Karpas-422 (cell line): ENCODE results near the gene GALNT13. TPM values are rescaled to one million over a fixed set of nuclear protein-coding genes. Genes with fewer than 3 reads are reported as not detected.

ENCODE experiments used
- DNase-seq: peaks from one replicate; pipeline ENCODE4 v3.0.0-alpha.2; 2015
- H2AFZ ChIP-seq: fragments of 200-600 bp; sonication (generic); 2 replicates; pipeline ENCODE4 v1.6.1; 2014; ENCODE audit warnings: antibody characterized with exemption, low read length, mixed read lengths
- H3K27ac ChIP-seq: fragments of 200-600 bp; sonication (generic); 2 replicates; pipeline ENCODE4 v1.5.1; 2014; ENCODE audit warnings: mild to moderate bottlenecking, low read length, moderate library complexity
- H3K27me3 ChIP-seq: fragments of 200-600 bp; sonication (generic); 2 replicates; pipeline ENCODE4 v1.6.1; 2014; ENCODE audit warnings: low read length, mixed read lengths
- H3K36me3 ChIP-seq: fragments of 200-600 bp; sonication (generic); 2 replicates; pipeline ENCODE4 v1.6.1; 2014; ENCODE audit warnings: low read length, mixed read lengths; ENCODE audit not compliant: insufficient read depth
- H3K4me1 ChIP-seq: fragments of 200-600 bp; sonication (generic); 2 replicates; pipeline ENCODE4 v1.6.1; 2014; ENCODE audit warnings: mild to moderate bottlenecking, low read length, mixed read lengths
- H3K4me2 ChIP-seq: fragments of 200-600 bp; sonication (generic); 2 replicates; pipeline ENCODE4 v1.6.1; 2014; ENCODE audit warnings: low read length, low read depth, mild to moderate bottlenecking; ENCODE audit not compliant: poor library complexity, severe bottlenecking
- H3K4me3 ChIP-seq: fragments of 200-600 bp; sonication (generic); 2 replicates; pipeline ENCODE4 v1.5.1; 2014; ENCODE audit warnings: mild to moderate bottlenecking, antibody characterized with exemption, low read length, mixed read lengths
- H3K79me2 ChIP-seq: fragments of 200-600 bp; sonication (generic); 2 replicates; pipeline ENCODE4 v1.6.1; 2014; ENCODE audit warnings: mild to moderate bottlenecking, low read length, mixed read lengths
- H3K9ac ChIP-seq: fragments of 200-600 bp; sonication (generic); 2 replicates; pipeline ENCODE4 v1.6.0; 2014; ENCODE audit warnings: low read length
- H3K9me2 ChIP-seq: fragments of 200-600 bp; sonication (generic), shearing (Covaris generic); replicated peaks from 2 replicates; pipeline ENCODE4 v1.6.0; 2014; ENCODE audit warnings: mild to moderate bottlenecking, low read length, moderate library complexity; ENCODE audit not compliant: insufficient read depth
- H3K9me3 ChIP-seq: fragments of 300-700, 200-600 bp; sonication (generic); 2 replicates; pipeline ENCODE4 v1.6.1; 2014; ENCODE audit warnings: low read length, mixed read lengths
- H4K20me1 ChIP-seq: fragments of 200-600 bp; sonication (generic); 2 replicates; pipeline ENCODE4 v1.6.1; 2014; ENCODE audit warnings: mild to moderate bottlenecking, antibody characterized with exemption, low read length, low read depth; ENCODE audit not compliant: insufficient read depth
- total RNA-seq: library from RNA; depleted of rRNA; stranded (reverse); fragments of >200 nt; shearing (Covaris generic); gene quantifications from 2 replicates; pipeline ENCODE4 v1.2.3, GENCODE V29; 2014; ENCODE audit warnings: low replicate concordance

The GALNT13 gene
- total RNA-seq, 1 experiment from 2014 or later: not detected

DNA sequence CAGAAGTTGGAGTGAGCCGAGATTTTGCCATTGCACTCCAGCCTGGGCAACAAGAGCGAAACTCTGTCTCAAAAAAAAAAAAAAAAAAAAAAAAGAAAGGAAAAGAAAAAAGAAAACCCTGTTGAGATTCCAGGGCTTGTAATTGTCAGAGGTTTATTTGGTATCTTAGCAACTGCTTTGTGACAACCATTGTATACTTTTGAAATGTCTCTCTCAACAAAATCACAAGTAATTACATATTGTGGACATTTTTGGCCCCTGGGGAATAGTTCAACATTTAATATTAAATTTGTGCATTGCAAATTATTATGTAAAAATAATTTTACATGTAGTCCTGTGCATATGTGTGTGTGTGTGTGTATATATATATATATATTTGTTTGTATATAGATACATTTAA, 270.8 kb downstream of the GALNT13 start:
- H3K4me3 ChIP-seq: no peak overlapping the region
- no peak overlapping the region for H2AFZ ChIP-seq
- H3K9me3 ChIP-seq: peaks cover 8% of the 10 kb centered on the region
- H3K9ac ChIP-seq: no peak overlapping the region
- no peak overlapping the region for H3K4me2 ChIP-seq
- H3K79me2 ChIP-seq: no peaks in the 10 kb centered on the region
- H3K9me2 ChIP-seq: no peaks in the 10 kb centered on the region
- H3K36me3 ChIP-seq: no peaks in the 10 kb centered on the region
- DNase-seq: no peak
- no peaks in the 10 kb centered on the region for H4K20me1 ChIP-seq
- no peaks in the 10 kb centered on the region for H3K4me1 ChIP-seq
- no peaks in the 10 kb centered on the region for H3K27me3 ChIP-seq
- no peak overlapping the region for H3K27ac ChIP-seq

DNA sequence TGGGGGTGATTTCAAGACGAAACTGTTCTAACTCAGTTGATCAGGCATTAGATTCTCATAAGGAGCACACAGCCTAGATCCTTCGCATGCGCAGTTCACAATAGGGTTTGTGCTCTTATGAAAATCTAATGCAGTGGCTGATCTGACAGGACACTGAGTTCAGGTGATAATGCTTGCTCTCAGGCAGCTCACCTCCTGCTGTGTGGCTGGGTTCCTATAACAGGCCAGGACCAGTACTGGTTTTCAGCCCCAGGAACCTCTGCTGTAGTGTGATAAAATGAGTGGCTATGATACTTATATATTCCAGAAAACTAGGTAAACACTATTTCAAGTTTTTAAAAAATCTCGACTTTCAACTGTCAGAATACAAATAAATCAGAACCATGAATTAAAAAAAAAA, 271.4 kb downstream of the GALNT13 start:
- H3K9ac ChIP-seq: no peak overlapping the region
- H3K36me3 ChIP-seq: no peaks in the 10 kb centered on the region
- no peak overlapping the region for H3K4me3 ChIP-seq
- no peak for DNase-seq
- H2AFZ ChIP-seq: no peak overlapping the region
- H3K4me1 ChIP-seq: no peaks in the 10 kb centered on the region
- peaks cover 8% of the 10 kb centered on the region for H3K9me3 ChIP-seq
- H3K4me2 ChIP-seq: no peak overlapping the region
- no peaks in the 10 kb centered on the region for H3K27me3 ChIP-seq
- no peaks in the 10 kb centered on the region for H3K9me2 ChIP-seq
- no peaks in the 10 kb centered on the region for H4K20me1 ChIP-seq
- no peak overlapping the region for H3K27ac ChIP-seq
- no peaks in the 10 kb centered on the region for H3K79me2 ChIP-seq

DNA sequence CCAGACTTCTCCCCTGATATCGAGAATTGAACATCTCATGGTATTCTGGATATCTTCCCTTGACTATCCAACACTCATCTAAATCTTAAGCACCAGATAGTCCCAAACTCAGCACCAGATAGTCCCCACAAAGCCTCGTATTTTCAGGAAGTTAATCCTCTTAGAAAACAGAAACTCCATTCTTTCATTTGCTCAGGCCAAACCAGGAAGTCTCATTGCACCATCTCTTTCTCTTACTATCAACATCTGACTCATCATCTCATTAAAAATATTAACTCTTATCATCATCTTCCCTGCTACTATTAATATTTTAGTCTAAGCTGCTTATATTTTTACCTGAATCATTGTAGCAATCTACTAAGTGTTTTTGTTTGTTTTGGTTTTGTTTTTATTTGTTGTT, 286.4 kb downstream of the GALNT13 start:
- Histone ChIP-seq H3K9me3 (peaks cover 13% of the 10 kb centered on the region), H3K4me3 (no peak overlapping the region), H3K4me2 (no peak overlapping the region), H3K79me2 (no peaks in the 10 kb centered on the region), H4K20me1 (no peaks in the 10 kb centered on the region), H3K27ac (no peak overlapping the region), H3K27me3 (no peaks in the 10 kb centered on the region), H3K9ac (no peak overlapping the region), H3K9me2 (no peaks in the 10 kb centered on the region), H3K36me3 (no peaks in the 10 kb centered on the region), H2AFZ (no peak overlapping the region), H3K4me1 (no peaks in the 10 kb centered on the region)
- DNase-seq: no peak

DNA sequence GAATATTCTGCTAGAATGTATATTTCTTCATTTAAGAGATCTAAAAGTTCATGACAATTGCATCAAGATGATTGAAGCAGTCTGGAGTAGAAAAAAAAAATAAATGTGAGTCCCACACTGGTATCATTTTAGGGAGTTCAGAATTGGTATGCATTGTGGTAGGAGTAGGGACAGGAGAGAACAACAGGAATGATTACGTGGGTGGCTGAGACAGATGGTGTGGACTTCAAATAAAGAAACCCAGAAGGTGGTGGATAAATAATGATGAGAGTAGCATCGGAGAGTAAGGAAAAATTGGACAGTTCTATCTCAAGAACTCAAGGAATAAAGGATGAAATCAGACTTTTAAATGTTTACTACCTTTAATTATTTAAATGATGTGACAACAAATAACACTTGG, 289.6 kb downstream of the GALNT13 start:
- Histone ChIP-seq H2AFZ (no peak overlapping the region), H3K27ac (no peak overlapping the region), H3K9me3 (peaks cover 10% of the 10 kb centered on the region), H3K9ac (no peak overlapping the region), H3K36me3 (no peaks in the 10 kb centered on the region), H4K20me1 (no peaks in the 10 kb centered on the region), H3K79me2 (no peaks in the 10 kb centered on the region), H3K4me2 (no peak overlapping the region), H3K27me3 (no peaks in the 10 kb centered on the region), H3K4me3 (no peak overlapping the region), H3K4me1 (no peaks in the 10 kb centered on the region), H3K9me2 (no peaks in the 10 kb centered on the region)
- DNase-seq: no peak

DNA sequence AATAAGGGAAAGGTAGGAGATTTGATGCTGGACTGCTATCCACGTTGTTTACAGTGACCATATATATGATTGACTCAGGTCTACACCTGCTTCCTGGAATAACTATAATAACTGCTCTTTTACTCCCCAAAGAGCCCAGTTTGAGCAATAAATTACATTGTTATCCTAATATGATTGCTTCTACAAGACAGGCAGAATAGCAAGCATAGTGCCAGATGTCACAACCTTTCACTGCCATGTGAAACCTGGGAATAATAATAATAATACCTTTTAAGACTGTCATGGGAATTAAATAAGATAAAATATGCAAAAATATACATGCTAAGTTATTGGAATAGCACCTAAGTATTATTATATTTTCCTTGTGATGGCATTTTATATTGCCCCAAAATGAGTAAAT, 298.7 kb downstream of the GALNT13 start:
- Histone ChIP-seq H4K20me1 (no peaks in the 10 kb centered on the region), H3K9ac (no peak overlapping the region), H3K9me2 (no peaks in the 10 kb centered on the region), H3K9me3 (peaks cover 24% of the 10 kb centered on the region), H3K27ac (no peak overlapping the region), H3K27me3 (no peaks in the 10 kb centered on the region), H3K79me2 (no peaks in the 10 kb centered on the region), H2AFZ (no peak overlapping the region), H3K4me1 (no peaks in the 10 kb centered on the region), H3K36me3 (no peaks in the 10 kb centered on the region), H3K4me3 (no peak overlapping the region), H3K4me2 (no peak overlapping the region)
- no peak for DNase-seq

DNA sequence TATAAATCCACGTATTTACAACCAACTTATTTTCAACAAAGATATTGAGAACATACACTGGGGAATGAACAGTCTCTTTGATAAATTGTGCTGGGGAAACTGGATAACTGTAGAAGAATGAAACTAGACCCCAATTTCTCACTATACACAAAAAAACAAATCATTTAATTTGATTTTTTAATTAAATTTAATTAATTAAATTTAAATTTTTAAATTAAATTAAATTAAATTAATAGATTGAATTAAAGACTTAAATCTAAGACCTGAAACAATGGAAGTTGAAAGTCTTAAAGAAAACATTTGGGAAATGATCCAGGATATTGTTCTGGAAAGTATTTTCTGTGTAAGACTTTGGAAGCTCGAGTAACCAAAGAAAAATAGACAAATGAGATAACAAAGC, 301.4 kb downstream of the GALNT13 start:
- Histone ChIP-seq H3K9me2 (no peaks in the 10 kb centered on the region), H3K4me3 (no peak overlapping the region), H3K4me2 (no peak overlapping the region), H3K79me2 (no peaks in the 10 kb centered on the region), H3K27me3 (no peaks in the 10 kb centered on the region), H4K20me1 (no peaks in the 10 kb centered on the region), H3K4me1 (no peaks in the 10 kb centered on the region), H3K27ac (no peak overlapping the region), H3K9ac (no peak overlapping the region), H3K9me3 (peaks cover 21% of the 10 kb centered on the region), H2AFZ (no peak overlapping the region), H3K36me3 (no peaks in the 10 kb centered on the region)
- no peak for DNase-seq

DNA sequence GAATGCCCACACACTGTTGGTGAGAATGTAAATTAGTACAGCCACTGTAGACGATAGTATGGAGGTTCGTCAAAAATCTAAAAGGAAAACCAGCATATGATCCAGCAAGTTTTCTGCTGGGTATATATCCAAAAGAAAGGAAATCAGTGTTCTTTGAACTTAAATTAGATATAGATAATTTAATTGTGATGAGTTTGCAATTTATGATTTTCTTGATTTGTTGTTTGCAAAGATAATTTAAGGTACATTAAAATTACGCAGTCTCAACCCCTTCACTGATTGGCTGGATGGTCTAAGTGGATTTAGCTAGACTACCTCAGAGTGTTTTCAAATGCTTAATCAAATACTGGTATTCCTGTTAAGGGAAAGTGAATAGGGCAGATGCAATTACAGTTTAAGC, 302.2 kb downstream of the GALNT13 start:
- H3K4me2 ChIP-seq: no peak overlapping the region
- H3K4me3 ChIP-seq: no peak overlapping the region
- no peaks in the 10 kb centered on the region for H3K9me2 ChIP-seq
- no peaks in the 10 kb centered on the region for H3K79me2 ChIP-seq
- H3K4me1 ChIP-seq: no peaks in the 10 kb centered on the region
- no peaks in the 10 kb centered on the region for H4K20me1 ChIP-seq
- H2AFZ ChIP-seq: no peak overlapping the region
- H3K27me3 ChIP-seq: no peaks in the 10 kb centered on the region
- no peak for DNase-seq
- H3K27ac ChIP-seq: no peak overlapping the region
- no peaks in the 10 kb centered on the region for H3K36me3 ChIP-seq
- H3K9me3 ChIP-seq: peaks cover 21% of the 10 kb centered on the region
- no peak overlapping the region for H3K9ac ChIP-seq

DNA sequence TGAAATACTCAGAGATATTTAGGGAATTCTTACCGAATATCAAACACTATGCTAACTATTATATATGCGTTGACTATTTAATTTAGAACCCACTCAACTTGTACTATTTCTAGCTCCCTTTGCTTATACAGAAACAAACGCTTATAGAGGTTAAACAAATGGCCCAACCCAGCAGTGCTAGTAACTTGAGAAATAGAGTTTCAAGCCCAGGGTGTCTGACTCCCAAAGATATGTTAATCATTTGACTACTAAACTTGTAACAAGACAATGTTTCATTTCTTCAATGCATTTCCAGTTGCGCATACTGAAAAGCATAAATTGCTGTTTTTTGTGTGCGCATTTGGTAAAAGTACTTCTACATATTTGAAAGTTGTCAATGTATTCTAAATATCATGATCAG, 310.3 kb downstream of the GALNT13 start:
- no peaks in the 10 kb centered on the region for H3K4me1 ChIP-seq
- H3K4me2 ChIP-seq: no peak overlapping the region
- H4K20me1 ChIP-seq: no peaks in the 10 kb centered on the region
- no peaks in the 10 kb centered on the region for H3K27me3 ChIP-seq
- H3K27ac ChIP-seq: no peak overlapping the region
- no peak overlapping the region for H2AFZ ChIP-seq
- no peaks in the 10 kb centered on the region for H3K79me2 ChIP-seq
- H3K9me2 ChIP-seq: no peaks in the 10 kb centered on the region
- no peak for DNase-seq
- H3K9ac ChIP-seq: no peak overlapping the region
- peaks cover 22% of the 10 kb centered on the region for H3K9me3 ChIP-seq
- H3K36me3 ChIP-seq: no peaks in the 10 kb centered on the region
- H3K4me3 ChIP-seq: no peak overlapping the region

DNA sequence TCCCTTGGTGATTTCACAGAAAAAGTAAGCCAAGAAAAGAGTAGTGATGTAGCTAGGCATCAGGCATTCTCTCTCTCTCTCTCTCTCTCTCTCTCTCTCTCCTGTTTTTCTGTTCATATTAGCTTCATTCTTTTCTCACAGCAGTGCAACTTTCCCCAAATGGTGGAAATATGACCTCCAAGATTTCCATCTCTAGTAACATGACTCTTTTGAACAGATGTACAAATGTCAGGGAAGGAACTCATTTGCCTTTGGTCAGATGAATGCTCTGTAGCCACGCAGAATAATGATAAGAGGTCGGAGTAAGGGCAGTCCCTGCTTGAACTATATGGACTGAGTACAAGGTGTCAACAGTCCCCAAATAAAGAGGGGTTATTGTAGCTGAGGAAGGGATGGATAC, 316.2 kb downstream of the GALNT13 start:
- no peak for DNase-seq
- no peaks in the 10 kb centered on the region for H3K27me3 ChIP-seq
- no peaks in the 10 kb centered on the region for H3K79me2 ChIP-seq
- H3K9me2 ChIP-seq: no peaks in the 10 kb centered on the region
- no peaks in the 10 kb centered on the region for H4K20me1 ChIP-seq
- no peak overlapping the region for H3K27ac ChIP-seq
- no peak overlapping the region for H3K9ac ChIP-seq
- H3K4me2 ChIP-seq: no peak overlapping the region
- H2AFZ ChIP-seq: no peak overlapping the region
- H3K4me3 ChIP-seq: no peak overlapping the region
- no peaks in the 10 kb centered on the region for H3K36me3 ChIP-seq
- H3K4me1 ChIP-seq: no peaks in the 10 kb centered on the region
- H3K9me3 ChIP-seq: peaks cover 11% of the 10 kb centered on the region
